Measurements from ENCODE around the gene UROC1. TPM values are rescaled to one million over a fixed set of nuclear protein-coding genes. Genes with fewer than 3 reads are reported as not detected.

UROC1 gene
- total RNA-seq, 1 experiment from 2014 or later, result not detected

GRCh38 chr3:126459763-126460127, 57.8 kb downstream of the UROC1 start:
- Mint-ChIP-seq H3K9me3 (ENCODE audit: unreplicated experiment) (no peaks in the 10 kb centered on the region), H3K4me1 (ENCODE audit: low read depth, unreplicated experiment) (no peaks in the 10 kb centered on the region), H3K27me3 (ENCODE audit: insufficient read depth, unreplicated experiment) (no peaks in the 10 kb centered on the region), H3K27ac (ENCODE audit: unreplicated experiment) (no peak overlapping the region), H3K4me3 (ENCODE audit: unreplicated experiment) (no peak overlapping the region), H3K36me3 (ENCODE audit: insufficient read depth, unreplicated experiment) (peaks cover 60% of the 10 kb centered on the region)
- CTCF ChIA-PET, result no interaction called here
- Histone ChIP-seq H3K36me3 (ENCODE audit: control insufficient read depth, insufficient read depth, low read length) (no peaks in the 10 kb centered on the region; the same call in 1 of the 2 replicates), H3K4me1 (no peaks in the 10 kb centered on the region), H3K27me3 (replicated peaks; ENCODE audit: control insufficient read depth, insufficient read depth, low read length) (no peaks in the 10 kb centered on the region), H3K4me3 (ENCODE audit: low read depth, low read length) (no peak overlapping the region), H3K9me3 (no peaks in the 10 kb centered on the region)
- intact Hi-C loops (cut with micrococcal nuclease; ENCODE audit: unreplicated experiment), result no loop called here
- no TSS peak for BruUV-seq (replicated peaks)
- POLR2A ChIA-PET, result no interaction called here
- no peak for TF ChIP-seq CTCF (IDR thresholded peaks at IDR 0.05; ENCODE audit: insufficient read depth in 1 of 2, low read depth in 1 of 2, low read length in 1 of 2, severe bottlenecking in 1 of 2, unreplicated experiment in 1 of 2)
- DNase-seq, result no peak

GRCh38 chr3:126459111-126459762, 58.3 kb downstream of the UROC1 start:
- no TSS peak for BruUV-seq (replicated peaks)
- no peak overlapping the region for H3K4me3 ChIP-seq (ENCODE audit: low read depth, low read length)
- no peak for DNase-seq
- H3K27me3 ChIP-seq (replicated peaks; ENCODE audit: control insufficient read depth, insufficient read depth, low read length), result no peaks in the 10 kb centered on the region
- POLR2A ChIA-PET, result no interaction called here
- Mint-ChIP-seq H3K27me3 (ENCODE audit: insufficient read depth, unreplicated experiment) (no peaks in the 10 kb centered on the region), H3K9me3 (ENCODE audit: unreplicated experiment) (no peaks in the 10 kb centered on the region), H3K4me1 (ENCODE audit: low read depth, unreplicated experiment) (no peaks in the 10 kb centered on the region), H3K27ac (ENCODE audit: unreplicated experiment) (no peak overlapping the region), H3K4me3 (ENCODE audit: unreplicated experiment) (no peak overlapping the region), H3K36me3 (ENCODE audit: insufficient read depth, unreplicated experiment) (peaks cover 61% of the 10 kb centered on the region)
- no peaks in the 10 kb centered on the region for H3K4me1 ChIP-seq
- intact Hi-C loops (cut with micrococcal nuclease; ENCODE audit: unreplicated experiment), result no loop called here
- CTCF ChIA-PET, result no interaction called here
- TF ChIP-seq CTCF (IDR thresholded peaks at IDR 0.05; ENCODE audit: insufficient read depth in 1 of 2, low read depth in 1 of 2, low read length in 1 of 2, severe bottlenecking in 1 of 2, unreplicated experiment in 1 of 2), result no peak
- no peaks in the 10 kb centered on the region for H3K9me3 ChIP-seq
- no peaks in the 10 kb centered on the region; the same call in 1 of the 2 replicates for H3K36me3 ChIP-seq (ENCODE audit: control insufficient read depth, insufficient read depth, low read length)

GRCh38 chr3:126456766-126457388, 60.7 kb downstream of the UROC1 start:
- ChIA-PET CTCF (no interaction called here), POLR2A (no interaction called here)
- TF ChIP-seq CTCF (IDR thresholded peaks at IDR 0.05; ENCODE audit: insufficient read depth in 1 of 2, low read depth in 1 of 2, low read length in 1 of 2, severe bottlenecking in 1 of 2, unreplicated experiment in 1 of 2), result no peak
- BruUV-seq (replicated peaks), result no TSS peak
- Mint-ChIP-seq H3K4me1 (ENCODE audit: low read depth, unreplicated experiment) (no peaks in the 10 kb centered on the region), H3K27me3 (ENCODE audit: insufficient read depth, unreplicated experiment) (no peaks in the 10 kb centered on the region), H3K9me3 (ENCODE audit: unreplicated experiment) (no peaks in the 10 kb centered on the region), H3K36me3 (ENCODE audit: insufficient read depth, unreplicated experiment) (peaks cover 68% of the 10 kb centered on the region), H3K27ac (ENCODE audit: unreplicated experiment) (no peak overlapping the region), H3K4me3 (ENCODE audit: unreplicated experiment) (no peak overlapping the region)
- peak in 1 of 2 experiments; percentile 15 for DNase-seq
- H3K36me3 ChIP-seq (ENCODE audit: control insufficient read depth, insufficient read depth, low read length), result no peaks in the 10 kb centered on the region; the same call in none of the 2 replicates
- H3K9me3 ChIP-seq, result no peaks in the 10 kb centered on the region
- intact Hi-C loops (cut with micrococcal nuclease; ENCODE audit: unreplicated experiment), result no loop called here
- no peak overlapping the region for H3K4me3 ChIP-seq (ENCODE audit: low read depth, low read length)
- H3K27me3 ChIP-seq (replicated peaks; ENCODE audit: control insufficient read depth, insufficient read depth, low read length), result no peaks in the 10 kb centered on the region
- H3K4me1 ChIP-seq, result no peaks in the 10 kb centered on the region

Data from Caco-2 (cell line).